ENCODE data around the gene ASTN2.

GRCh38 chr9:117010061-117010460 is 404.8 kb downstream of the ASTN2 start:
- TF ChIP-seq CTCF (IDR thresholded peaks at IDR 0.05) (no peak), POLR2AphosphoS5 (IDR thresholded peaks at IDR 0.05) (no peak), EP300 (IDR thresholded peaks at IDR 0.05) (no peak)
